HG03575 (cell line): ENCODE measurements around the gene RXFP1.
A peak's percentile ranks its signal among the peaks of the same experiment; 100 is the strongest.
"Not testable (repeated sequence)": the region's sequence is repeated elsewhere in the genome, so short reads cannot be mapped to it uniquely, and the experiment has no call there.

Experiments used
- ATAC-seq: cut with Tn5 transposase; IDR thresholded peaks from one replicate; pipeline ENCODE4 v1.9.1; 2021; ENCODE audit not compliant: unreplicated experiment, insufficient number of reproducible peaks, low FRiP score; ENCODE audit errors: extremely low read depth

The RXFP1 gene

DNA sequence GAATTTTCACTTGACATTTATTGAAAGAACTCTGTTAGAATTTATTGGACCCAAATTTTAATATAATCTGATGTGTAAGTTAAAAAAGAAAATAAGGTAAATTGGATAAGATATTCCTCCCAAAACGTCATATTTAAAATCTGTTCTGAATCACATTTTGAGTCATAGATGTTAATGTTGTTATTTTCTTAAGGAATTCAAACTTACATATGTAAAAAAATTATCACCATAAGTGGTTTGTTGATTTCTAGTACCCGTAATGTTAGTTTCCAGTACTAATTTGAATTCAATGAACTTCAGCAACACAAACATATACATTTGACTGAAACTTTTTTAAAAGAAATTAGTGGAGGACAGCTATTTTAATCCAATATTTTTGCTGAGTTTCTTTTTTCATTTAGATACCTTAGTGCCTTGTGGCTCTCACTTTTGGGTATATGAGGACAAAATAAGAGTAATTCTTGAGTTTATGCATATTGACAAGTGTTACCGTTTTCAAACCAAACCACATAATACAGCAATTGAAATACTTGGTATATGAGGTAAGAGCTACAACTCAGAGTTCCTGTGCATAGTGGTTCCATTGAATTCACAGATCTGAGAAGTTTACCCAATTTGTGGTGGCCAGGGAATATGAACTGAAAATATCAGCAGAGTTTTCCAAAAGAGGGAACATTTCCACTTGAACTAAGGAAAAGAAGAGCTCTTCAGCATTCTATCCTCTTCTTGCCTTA lies 78.2 kb downstream of the RXFP1 start:
- ATAC-seq: no peak

DNA sequence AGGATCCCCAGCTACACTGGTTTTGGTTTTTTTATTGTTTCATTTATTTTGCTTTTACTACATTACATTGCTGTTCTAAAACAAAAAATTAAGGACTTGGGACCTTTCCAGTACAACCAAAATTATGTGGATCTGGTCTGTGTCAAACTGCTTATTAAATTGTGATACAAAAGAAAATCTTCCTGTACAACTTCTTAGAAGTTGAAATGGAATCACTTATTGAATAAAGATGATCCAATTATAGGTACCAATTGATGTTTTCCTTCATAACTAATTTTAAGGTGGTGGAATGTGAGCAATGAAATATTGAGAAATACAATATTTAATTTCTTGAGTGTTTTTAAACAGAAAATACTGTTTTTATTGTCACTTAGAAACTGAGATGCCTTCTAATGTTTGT lies 82.7 kb downstream of the RXFP1 start:
- ATAC-seq: no peak

DNA sequence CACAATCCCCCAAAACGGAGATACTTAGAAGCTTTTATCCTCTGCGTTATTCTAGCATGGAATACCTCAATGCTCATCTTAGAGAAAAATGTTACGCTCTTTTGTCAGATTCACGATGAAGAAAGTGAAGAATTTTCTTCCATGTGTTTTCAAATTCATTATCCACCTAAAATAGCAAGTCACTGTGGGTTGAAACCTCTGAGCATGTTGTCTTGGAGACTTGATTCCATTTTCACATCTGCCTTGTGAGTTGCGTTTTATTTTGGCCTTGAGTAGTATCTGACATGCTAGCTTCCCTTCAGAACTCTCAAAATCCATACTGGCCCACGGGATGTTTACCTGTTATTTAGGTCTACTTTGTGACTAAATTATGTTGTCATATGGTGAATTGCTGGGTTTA lies 83.7 kb downstream of the RXFP1 start:
- ATAC-seq: no peak

DNA sequence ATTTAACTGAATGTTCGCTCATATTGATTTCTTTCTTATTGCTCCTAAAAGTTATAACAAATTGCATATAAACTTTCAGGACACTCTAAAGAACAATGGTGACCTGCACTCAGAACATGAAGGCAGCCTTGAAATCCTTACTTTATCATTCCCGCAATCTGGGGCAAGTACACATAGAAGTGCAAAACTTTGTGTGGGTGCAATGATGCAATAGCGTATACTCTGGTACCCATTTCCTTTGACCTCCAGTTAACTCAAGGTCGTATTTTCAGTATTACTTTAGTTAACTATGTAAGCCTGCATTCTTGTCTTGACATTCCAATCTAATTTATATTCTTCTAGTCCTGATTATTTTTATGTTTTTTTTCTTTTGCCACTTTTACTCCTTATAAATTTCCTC lies 85.3 kb downstream of the RXFP1 start:
- no peak for ATAC-seq

DNA sequence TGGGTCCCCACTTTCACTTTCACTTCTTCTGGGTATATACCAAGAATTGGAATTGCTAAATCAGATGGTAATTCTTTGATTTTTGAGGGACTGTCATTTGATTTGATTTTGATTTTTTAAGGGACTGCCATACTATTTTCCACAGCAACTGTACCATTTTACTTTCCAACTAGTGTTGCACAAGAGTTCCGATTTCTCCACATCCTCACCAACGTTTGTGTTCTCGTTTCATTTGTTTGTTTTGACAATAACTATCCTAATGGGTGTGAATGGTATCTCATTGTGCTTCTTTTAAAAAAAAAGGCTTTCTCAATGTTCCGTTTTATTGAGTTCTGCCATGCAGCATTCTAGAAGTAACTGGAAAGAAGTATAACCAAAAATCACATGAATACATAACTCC lies 87.4 kb downstream of the RXFP1 start:
- no peak for ATAC-seq

DNA sequence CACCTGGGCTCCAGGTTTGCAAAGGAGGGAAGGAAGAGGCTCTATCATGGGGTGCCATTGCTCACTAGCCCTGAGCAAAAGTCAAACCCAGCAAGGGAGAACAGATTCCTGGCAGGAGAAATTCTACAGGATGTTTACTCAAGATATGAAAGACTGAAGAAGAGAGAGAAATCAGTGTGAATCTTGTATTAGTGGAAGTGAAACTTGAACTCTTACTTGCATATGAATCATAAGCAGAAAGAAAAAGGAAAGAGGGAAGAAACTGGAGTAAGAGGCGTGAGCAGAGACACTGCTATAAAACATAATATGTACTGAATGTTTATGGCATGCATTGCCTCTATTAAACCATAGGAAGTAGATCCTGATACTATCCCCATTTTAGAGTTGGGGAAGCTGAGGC lies 89.1 kb downstream of the RXFP1 start:
- ATAC-seq: peak; percentile 98

DNA sequence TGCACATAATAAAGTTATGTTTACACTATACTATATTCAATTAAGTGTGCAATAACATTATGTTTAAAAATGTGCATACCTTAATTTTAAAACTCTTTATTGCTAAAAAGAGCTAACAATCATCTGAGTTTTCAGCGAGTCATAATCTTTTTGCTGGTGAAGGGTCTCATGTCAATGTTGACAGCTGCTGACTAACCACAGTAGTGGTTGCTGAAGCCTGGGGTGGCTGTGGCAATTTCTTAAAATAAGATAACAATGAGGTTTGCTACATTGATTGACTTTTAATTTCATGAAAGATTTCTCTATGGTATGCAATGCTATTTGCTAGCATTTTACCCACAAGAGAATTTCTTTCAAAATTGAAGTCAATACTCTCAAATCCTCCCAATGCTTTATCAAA lies 91.4 kb downstream of the RXFP1 start:
- ATAC-seq: no peak

DNA sequence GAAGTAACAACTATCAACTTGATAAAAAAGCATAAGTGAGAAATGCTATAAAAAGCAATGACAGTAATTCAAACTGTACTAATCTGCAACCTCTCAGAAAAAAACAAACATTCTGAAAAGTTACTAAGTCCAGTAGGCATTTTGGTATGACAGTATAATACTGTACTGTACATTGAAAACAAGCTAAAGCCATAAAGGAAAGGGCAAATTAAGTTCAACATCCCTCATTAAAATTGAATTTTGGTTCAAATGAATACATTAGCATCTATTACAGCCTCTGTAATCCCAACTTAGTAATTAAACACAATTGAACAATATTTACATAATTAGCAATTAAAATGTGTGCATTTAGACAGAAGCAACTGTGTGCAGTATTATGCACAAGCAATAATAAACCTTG lies 96.3 kb downstream of the RXFP1 start:
- ATAC-seq: no peak

DNA sequence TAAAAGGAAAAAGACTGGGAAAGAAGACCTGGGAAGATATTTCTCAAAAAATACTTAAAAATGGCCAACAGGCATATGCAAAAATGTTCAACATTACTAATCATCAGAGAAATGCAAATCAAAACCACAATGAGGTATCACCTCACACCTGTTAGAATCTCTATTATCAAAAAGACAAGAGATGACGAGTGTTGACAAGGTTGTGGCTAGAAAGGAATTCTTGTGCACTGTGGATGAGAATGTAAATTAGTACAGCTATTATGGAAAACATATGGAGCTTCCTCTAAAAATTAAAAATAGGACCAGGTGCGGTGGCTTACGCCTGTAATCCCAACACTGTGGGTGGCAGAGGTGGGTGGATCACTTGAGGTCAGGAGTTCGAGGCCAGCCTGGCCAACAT lies 100.0 kb downstream of the RXFP1 start:
- no peak for ATAC-seq

DNA sequence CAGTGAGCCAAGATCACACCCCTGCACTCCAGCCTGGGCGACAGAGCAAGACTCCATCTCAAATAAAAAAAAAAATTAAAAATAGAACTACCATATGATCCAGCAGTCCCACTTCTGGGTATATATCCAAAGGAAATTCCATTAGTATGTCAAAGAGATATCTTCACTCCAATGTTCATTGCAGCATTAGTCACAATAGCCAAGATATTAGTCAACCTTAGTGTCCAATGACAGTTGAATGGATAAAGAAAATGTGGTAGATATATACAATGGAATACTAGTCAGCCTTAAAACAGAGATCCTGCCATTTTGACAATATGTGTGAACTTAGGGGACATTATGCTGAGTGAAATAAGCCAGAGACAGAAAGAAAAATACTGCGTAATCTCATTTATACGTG lies 100.6 kb downstream of the RXFP1 start:
- no peak for ATAC-seq

DNA sequence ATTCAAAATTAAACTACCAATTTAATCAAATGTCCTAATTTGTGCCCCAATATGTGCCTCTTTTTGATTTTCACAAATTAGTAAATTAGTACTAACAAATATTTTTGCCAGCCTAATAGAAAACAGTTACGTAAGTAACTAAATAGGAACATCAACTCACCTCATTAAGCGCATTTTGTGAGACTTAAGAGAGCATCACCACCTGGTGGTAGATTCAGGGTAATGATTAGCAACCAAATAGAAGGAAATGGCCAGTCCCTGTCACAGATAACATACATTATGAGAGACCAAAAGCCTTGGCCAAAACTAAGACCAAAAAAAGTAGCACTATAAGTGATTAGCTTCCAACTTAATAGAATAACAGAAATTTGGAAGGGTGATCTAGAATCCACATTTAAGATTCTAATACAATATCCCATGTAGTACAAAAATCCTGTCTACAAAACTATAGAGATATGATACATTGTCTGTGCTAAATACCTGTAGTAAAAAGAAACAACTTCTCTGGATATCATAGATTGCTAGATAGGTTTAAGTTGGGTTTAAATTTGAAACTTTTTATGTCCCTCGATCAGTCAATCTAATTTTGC lies 103.3 kb downstream of the RXFP1 start:
- ATAC-seq: peak; percentile 85

DNA sequence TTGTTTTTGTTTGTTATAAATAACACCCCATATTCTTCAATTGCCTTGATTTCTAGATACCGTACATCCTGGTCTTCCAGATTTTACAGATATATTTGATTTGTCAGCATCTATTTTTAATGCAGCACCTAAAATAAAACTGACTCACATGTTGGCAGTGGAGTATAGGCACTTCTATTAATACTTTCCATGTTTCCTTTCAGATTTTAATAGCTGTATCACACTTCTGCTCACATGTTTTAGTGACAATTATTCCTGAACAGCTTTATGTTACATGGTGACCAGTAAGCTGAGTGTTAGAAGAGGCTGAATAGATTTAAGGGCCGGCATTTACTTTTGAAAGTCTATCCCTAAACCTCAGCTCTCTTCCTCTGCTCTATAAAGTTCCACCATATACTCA lies 103.9 kb downstream of the RXFP1 start:
- no peak for ATAC-seq

DNA sequence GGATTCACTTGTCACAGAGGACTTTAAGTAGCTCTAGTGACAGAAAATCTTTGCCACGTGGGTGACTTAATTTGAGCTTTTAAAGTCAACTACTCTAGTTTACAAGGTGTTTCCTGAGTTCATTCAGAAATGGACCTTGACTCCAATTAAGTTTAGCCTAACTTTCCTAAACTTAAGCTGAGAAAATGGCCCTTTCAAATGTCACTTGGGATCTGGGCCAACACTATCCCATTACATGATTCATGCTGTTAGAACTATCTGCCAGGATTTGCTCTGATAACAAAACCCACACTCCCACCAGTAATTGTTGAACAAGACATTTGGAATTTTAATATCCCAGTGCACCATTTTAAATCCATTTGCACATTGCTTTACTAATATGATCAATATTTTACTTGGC lies 109.2 kb downstream of the RXFP1 start:
- ATAC-seq: no peak

DNA sequence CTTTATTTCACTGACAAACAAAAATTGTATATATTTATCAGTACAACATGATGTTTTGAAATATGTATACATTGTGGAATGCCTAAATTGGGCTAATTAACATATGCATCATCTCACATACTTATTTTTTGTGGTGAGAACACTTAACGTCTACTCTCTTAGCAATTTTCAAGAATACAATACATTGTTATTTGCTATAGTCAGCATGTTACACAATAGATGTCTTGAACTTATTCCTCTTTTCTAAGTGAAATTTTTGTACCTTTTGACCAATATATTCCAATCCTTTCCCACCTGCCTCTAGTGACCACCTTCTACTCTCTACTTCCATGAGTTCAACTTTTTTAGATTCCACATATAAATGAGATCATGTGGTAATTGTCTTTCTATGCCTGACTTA lies 114.9 kb downstream of the RXFP1 start:
- no peak for ATAC-seq

DNA sequence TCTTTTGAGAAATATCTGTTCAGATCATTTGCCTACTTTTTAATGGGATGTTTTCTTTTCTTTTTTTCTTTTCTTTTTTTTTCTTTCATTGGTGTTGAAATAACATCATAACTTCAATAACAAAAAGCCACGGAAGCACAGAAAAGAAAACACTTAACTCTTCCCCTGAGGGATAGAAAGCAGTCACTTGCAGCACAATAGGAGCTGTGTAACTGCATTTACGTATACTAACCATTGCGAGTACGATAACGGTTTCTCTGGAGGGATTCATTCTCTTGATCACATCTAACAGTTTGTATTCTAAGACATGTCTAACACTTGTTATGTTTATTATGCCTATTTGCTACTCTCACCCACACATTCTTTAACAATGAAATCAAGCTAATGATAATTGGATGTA lies 122.7 kb downstream of the RXFP1 start:
- no peak for ATAC-seq

DNA sequence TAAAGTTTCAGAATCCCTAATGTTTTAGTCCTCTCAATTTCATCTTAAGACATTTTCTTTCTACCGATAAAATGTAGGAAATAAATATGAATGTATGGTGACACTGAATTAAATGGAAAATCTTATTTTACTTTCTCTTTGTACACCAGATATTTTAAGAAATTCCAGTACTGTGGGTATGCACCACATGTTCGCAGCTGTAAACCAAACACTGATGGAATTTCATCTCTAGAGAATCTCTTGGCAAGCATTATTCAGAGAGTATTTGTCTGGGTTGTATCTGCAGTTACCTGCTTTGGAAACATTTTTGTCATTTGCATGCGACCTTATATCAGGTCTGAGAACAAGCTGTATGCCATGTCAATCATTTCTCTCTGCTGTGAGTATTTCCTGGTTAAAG lies 123.1 kb downstream of the RXFP1 start:
- no peak for ATAC-seq

DNA sequence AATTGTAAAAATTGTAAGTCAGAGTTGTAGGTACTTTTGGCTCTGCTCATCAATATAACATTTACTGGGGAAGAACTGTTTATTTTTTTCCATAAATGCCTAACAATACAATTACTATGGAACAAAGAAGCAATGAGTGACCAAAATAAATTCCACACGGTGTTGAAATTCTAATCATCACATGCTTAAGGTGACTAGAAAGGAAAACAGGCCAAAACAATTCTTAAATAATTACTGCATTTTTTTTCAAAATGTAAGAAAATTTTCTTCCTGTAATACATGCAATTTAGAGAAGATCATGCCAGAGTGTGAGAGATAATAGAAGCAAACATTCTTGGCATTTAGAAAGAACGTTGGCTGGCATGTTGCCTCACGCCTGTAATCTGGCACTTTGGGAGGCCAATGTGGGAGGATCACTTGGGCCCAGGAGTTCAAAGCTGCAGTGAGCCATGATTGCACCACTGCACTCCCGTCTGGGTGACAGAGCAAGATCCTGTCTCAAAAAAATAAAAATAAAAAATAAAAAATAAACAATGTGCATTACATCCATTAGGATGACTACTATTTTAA lies 127.5 kb downstream of the RXFP1 start:
- no peak for ATAC-seq

DNA sequence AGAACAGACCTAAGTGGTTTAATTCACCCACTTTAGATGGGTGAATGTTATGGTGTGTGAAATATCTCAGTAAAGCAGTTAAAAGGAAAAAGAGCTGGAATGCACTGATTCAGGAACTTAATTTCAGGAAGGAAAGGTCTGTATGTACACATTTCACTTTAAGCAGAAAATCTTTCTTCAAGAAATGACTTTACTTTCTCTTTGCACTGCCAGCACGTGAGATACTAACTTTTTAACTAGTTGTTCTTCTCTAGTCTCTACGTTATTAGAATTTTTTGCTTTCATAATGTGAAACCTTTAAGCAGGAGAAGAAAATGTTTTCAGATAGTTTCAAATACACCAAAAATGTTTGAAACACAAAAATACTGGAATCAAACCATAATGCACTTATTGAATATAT lies 131.2 kb downstream of the RXFP1 start:
- ATAC-seq: no peak

DNA sequence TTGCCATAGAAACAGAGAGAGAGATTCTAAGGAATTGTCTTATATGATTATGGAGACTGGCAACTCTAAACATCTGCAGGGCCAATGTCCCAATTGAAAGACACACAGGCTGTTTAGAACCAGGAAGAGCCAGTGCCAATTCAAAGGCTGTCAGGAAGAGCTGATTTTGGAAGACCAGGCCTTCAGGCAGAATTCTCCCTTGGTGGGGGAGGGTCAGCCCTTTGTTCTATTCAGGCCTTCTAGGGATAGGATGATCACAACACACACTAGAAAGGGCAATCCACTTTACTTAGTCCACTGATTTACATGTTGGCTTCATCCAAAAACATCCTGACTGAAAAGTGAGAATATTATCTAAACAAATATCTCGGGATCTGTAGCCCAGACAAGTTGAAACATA lies 134.8 kb downstream of the RXFP1 start:
- no peak for ATAC-seq

DNA sequence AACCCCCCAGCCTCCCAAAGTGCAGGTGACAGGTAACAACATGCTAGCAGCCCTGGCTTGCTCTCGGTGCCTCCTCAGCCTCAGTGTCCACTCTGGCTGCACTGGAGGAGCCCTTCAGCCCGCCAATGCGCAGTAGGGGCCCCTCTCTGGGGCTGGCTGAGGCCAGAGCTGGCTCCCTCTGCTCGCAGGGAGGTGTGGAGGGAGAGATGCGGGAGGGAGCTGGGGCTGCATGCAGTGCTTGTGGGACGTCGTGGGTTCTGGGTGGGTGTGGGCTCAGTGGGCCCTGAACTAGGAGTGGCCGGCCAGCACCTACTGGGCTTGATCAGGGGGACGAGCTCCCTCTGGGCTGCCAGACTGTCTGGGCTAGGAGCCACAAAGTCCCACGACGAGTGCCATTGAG lies 135.6 kb downstream of the RXFP1 start:
- no peak for ATAC-seq

DNA sequence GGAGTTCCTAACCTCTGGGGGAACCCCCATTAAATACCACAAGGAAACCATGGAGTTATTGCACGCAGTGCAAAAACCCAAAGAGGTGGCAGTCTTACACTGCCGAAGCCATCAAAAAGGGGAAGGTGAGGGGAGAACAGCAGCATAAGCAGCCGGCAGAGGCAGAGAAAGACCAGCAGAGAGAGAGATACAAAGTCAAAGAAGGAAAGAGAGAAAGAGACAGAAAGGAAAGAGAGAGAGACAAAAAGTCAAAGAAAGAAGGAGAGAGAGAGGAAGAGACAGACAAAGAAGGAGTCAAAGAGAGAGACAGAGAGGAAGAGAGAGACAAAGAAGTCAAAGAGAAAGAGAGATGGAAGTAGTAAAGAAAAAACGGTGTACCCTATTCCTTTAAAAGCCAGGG lies 141.6 kb downstream of the RXFP1 start:
- not testable (repeated sequence) for ATAC-seq
